Liver (tissue), 3 donors: ENCODE measurements around the gene FCN1.

Experiments
- ATF3 ChIP-seq: IDR thresholded peaks from 2 replicates; pipeline ENCODE4 v1.6.1; 2016; ENCODE audit warnings: antibody characterized with exemption
- EGR1 ChIP-seq, 2 donors: IDR thresholded peaks; 2 replicates each; pipeline ENCODE4 v1.6.1; 2016 to 2018; ENCODE audit warnings: antibody characterized with exemption in 2 of 2, low read depth in 2 of 2
- FOXA1 ChIP-seq: IDR thresholded peaks from 2 replicates; pipeline ENCODE4 v1.6.1; 2016; ENCODE audit warnings: antibody characterized with exemption
- JUND ChIP-seq, 2 donors: IDR thresholded peaks; 2 replicates each; pipeline ENCODE4 v1.6.1; 2016; ENCODE audit warnings: antibody characterized with exemption in 2 of 2
- RAD21 ChIP-seq, 2 donors: IDR thresholded peaks; 2 replicates each; pipeline ENCODE4 v1.6.1; 2016; ENCODE audit warnings: antibody characterized with exemption in 2 of 2, mild to moderate bottlenecking in 2 of 2
- TAF1 ChIP-seq: conservative IDR thresholded peaks from 2 replicates; pipeline ENCODE4 v1.6.1; 2016; ENCODE audit warnings: antibody characterized with exemption, mild to moderate bottlenecking
- YY1 ChIP-seq: IDR thresholded peaks from 2 replicates; pipeline ENCODE4 v1.6.1; 2016; ENCODE audit warnings: antibody characterized with exemption, mild to moderate bottlenecking
- ZBTB33 ChIP-seq: IDR thresholded peaks from 2 replicates; pipeline ENCODE4 v1.6.1; 2016; ENCODE audit warnings: antibody characterized with exemption
- TF ChIP-seq, protein P1 (sequence below): IDR thresholded peaks from 2 replicates; pipeline ENCODE4 v1.6.1; 2016; ENCODE audit warnings: antibody characterized with exemption, mild to moderate bottlenecking
- TF ChIP-seq, protein P2 (sequence below): fragments of 150-350 bp; IDR thresholded peaks from 2 replicates; pipeline ENCODE4 v1.5.1; 2017; ENCODE audit warnings: improper control_type of control experiment, low read depth, low read length; ENCODE audit not compliant: missing input control
- donor health status: healthy.
- donor health status: healthy.

- TF ChIP-seq, protein P1, sequence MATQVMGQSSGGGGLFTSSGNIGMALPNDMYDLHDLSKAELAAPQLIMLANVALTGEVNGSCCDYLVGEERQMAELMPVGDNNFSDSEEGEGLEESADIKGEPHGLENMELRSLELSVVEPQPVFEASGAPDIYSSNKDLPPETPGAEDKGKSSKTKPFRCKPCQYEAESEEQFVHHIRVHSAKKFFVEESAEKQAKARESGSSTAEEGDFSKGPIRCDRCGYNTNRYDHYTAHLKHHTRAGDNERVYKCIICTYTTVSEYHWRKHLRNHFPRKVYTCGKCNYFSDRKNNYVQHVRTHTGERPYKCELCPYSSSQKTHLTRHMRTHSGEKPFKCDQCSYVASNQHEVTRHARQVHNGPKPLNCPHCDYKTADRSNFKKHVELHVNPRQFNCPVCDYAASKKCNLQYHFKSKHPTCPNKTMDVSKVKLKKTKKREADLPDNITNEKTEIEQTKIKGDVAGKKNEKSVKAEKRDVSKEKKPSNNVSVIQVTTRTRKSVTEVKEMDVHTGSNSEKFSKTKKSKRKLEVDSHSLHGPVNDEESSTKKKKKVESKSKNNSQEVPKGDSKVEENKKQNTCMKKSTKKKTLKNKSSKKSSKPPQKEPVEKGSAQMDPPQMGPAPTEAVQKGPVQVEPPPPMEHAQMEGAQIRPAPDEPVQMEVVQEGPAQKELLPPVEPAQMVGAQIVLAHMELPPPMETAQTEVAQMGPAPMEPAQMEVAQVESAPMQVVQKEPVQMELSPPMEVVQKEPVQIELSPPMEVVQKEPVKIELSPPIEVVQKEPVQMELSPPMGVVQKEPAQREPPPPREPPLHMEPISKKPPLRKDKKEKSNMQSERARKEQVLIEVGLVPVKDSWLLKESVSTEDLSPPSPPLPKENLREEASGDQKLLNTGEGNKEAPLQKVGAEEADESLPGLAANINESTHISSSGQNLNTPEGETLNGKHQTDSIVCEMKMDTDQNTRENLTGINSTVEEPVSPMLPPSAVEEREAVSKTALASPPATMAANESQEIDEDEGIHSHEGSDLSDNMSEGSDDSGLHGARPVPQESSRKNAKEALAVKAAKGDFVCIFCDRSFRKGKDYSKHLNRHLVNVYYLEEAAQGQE, result no peak
- TF ChIP-seq ZBTB33 (no peak), YY1 (no peak), ATF3 (no peak), FOXA1 (no peak), JUND (IDR thresholded peaks at IDR 0.05) (no peak), EGR1 (IDR thresholded peaks at IDR 0.05; ENCODE audit: low read depth in 2 of 2) (no peak), RAD21 (IDR thresholded peaks at IDR 0.05) (no peak), TAF1 (no peak)
- TF ChIP-seq, protein P2, sequence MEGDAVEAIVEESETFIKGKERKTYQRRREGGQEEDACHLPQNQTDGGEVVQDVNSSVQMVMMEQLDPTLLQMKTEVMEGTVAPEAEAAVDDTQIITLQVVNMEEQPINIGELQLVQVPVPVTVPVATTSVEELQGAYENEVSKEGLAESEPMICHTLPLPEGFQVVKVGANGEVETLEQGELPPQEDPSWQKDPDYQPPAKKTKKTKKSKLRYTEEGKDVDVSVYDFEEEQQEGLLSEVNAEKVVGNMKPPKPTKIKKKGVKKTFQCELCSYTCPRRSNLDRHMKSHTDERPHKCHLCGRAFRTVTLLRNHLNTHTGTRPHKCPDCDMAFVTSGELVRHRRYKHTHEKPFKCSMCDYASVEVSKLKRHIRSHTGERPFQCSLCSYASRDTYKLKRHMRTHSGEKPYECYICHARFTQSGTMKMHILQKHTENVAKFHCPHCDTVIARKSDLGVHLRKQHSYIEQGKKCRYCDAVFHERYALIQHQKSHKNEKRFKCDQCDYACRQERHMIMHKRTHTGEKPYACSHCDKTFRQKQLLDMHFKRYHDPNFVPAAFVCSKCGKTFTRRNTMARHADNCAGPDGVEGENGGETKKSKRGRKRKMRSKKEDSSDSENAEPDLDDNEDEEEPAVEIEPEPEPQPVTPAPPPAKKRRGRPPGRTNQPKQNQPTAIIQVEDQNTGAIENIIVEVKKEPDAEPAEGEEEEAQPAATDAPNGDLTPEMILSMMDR, result no peak
Observed at GRCh38 chr9:134869554-134870300, 48.0 kb downstream of the FCN1 start.
